C4-2B (cell line): Measurements from ENCODE around the gene LCE3D.

Experiments
- ZFX ChIP-seq: fragments of 450-650 bp; IDR thresholded peaks from 2 replicates; pipeline ENCODE4 v1.6.1; 2017
- TF ChIP-seq, protein P1 (sequence below): fragments of 450-650 bp; conservative IDR thresholded peaks from 2 replicates; pipeline ENCODE4 v1.5.1; 2017; ENCODE audit warnings: mild to moderate bottlenecking

DNA sequence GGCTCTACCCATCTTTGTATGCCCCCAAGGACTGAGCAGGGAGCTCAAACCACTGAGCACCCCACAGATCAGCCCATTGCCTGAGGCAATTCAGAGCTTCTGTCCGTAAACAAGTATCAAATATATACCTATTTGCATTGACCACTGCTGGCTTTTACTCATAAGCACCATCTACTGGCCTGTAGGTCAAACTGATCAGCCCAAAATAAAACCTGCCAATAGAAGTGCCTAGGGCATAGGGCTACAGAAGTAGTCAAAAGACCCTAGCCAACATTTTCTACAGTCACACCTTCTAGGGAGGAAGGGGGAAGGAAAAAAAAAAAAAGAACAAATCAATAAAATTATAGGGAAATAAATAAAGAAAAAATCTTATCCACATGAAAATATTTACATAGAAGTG is 5.3 kb upstream of the LCE3D start:
- TF ChIP-seq, protein P1, sequence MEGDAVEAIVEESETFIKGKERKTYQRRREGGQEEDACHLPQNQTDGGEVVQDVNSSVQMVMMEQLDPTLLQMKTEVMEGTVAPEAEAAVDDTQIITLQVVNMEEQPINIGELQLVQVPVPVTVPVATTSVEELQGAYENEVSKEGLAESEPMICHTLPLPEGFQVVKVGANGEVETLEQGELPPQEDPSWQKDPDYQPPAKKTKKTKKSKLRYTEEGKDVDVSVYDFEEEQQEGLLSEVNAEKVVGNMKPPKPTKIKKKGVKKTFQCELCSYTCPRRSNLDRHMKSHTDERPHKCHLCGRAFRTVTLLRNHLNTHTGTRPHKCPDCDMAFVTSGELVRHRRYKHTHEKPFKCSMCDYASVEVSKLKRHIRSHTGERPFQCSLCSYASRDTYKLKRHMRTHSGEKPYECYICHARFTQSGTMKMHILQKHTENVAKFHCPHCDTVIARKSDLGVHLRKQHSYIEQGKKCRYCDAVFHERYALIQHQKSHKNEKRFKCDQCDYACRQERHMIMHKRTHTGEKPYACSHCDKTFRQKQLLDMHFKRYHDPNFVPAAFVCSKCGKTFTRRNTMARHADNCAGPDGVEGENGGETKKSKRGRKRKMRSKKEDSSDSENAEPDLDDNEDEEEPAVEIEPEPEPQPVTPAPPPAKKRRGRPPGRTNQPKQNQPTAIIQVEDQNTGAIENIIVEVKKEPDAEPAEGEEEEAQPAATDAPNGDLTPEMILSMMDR: peak; percentile 47
- TF ChIP-seq ZFX: no peak
